Type B pancreatic cell (in vitro differentiated cells): ENCODE results near the gene GRK5. TPM values are rescaled to one million over a fixed set of nuclear protein-coding genes. Genes with fewer than 3 reads are reported as not detected.

Experiments
- DNase-seq: peaks from one replicate; pipeline ENCODE4 v3.0.0; 2021; ENCODE audit warnings: mixed read lengths; ENCODE audit not compliant: unreplicated experiment; ENCODE audit errors: extremely low spot score
- H3K27ac Mint-ChIP-seq: 2 replicates; pipeline ENCODE4 v1.8.0; 2021; ENCODE audit warnings: mild to moderate bottlenecking, mixed read lengths
- H3K27me3 Mint-ChIP-seq: 2 replicates; pipeline ENCODE4 v1.8.0; 2021; ENCODE audit warnings: mixed read lengths
- H3K36me3 Mint-ChIP-seq: 2 replicates; pipeline ENCODE4 v1.8.0; 2021; ENCODE audit warnings: mixed read lengths
- H3K4me1 Mint-ChIP-seq: one replicate; pipeline ENCODE4 v1.8.0; 2021; ENCODE audit warnings: mixed read lengths; ENCODE audit not compliant: unreplicated experiment
- H3K4me3 Mint-ChIP-seq: 2 replicates; pipeline ENCODE4 v1.8.0; 2021; ENCODE audit warnings: mild to moderate bottlenecking, mixed read lengths
- H3K9me3 Mint-ChIP-seq: 2 replicates; pipeline ENCODE4 v1.8.0; 2021; ENCODE audit warnings: mixed read lengths
- CTCF ChIP-seq: fragments of 200-600 bp; sonication (generic); conservative IDR thresholded peaks from 2 replicates; pipeline ENCODE4 v1.5.0; 2021; ENCODE audit warnings: antibody characterized with exemption, mild to moderate bottlenecking
- total RNA-seq: library from RNA; stranded (reverse); gene quantifications from 2 replicates; pipeline ENCODE4 v1.2.1, GENCODE V29; 2021; ENCODE audit warnings: low replicate concordance

GRK5 gene
- total RNA-seq, 1 donor from 2014 or later, result 24.8 TPM

GRCh38 chr10:119456435-119456810, 249.1 kb downstream of the GRK5 start:
- Mint-ChIP-seq H3K9me3 (no peaks in the 10 kb centered on the region), H3K4me3 (no peak overlapping the region), H3K27ac (no peak overlapping the region), H3K27me3 (no peaks in the 10 kb centered on the region), H3K36me3 (no peaks in the 10 kb centered on the region), H3K4me1 (no peaks in the 10 kb centered on the region)
- no peak for TF ChIP-seq CTCF
- DNase-seq, result no peak

GRCh38 chr10:119457966-119458766, 250.8 kb downstream of the GRK5 start:
- Mint-ChIP-seq H3K27ac (no peak overlapping the region), H3K4me1 (no peaks in the 10 kb centered on the region), H3K36me3 (peaks cover 3% of the 10 kb centered on the region), H3K4me3 (no peak overlapping the region), H3K9me3 (peaks cover 7% of the 10 kb centered on the region), H3K27me3 (no peaks in the 10 kb centered on the region)
- TF ChIP-seq CTCF, result no peak
- DNase-seq, result no peak

GRCh38 chr10:119459681-119460340, 252.4 kb downstream of the GRK5 start:
- no peak for TF ChIP-seq CTCF
- no peak overlapping the region for H3K27ac Mint-ChIP-seq
- no peak overlapping the region for H3K4me3 Mint-ChIP-seq
- peaks cover 3% of the 10 kb centered on the region for H3K36me3 Mint-ChIP-seq
- no peaks in the 10 kb centered on the region for H3K4me1 Mint-ChIP-seq
- DNase-seq, result no peak
- H3K9me3 Mint-ChIP-seq, result peaks cover 7% of the 10 kb centered on the region
- no peaks in the 10 kb centered on the region for H3K27me3 Mint-ChIP-seq

- Mint-ChIP-seq H3K36me3 (peaks cover 3% of the 10 kb centered on the region), H3K27ac (peak overlapping the region; percentile 82), H3K4me3 (no peak overlapping the region), H3K4me1 (no peaks in the 10 kb centered on the region), H3K27me3 (peaks cover 7% of the 10 kb centered on the region), H3K9me3 (peaks cover 7% of the 10 kb centered on the region)
- no peak for TF ChIP-seq CTCF
- no peak for DNase-seq
Observed at GRCh38 chr10:119460369-119461195, 253.2 kb downstream of the GRK5 start.

- DNase-seq, result no peak
- peak overlapping the region; percentile 31 for H3K4me3 Mint-ChIP-seq
- H3K4me1 Mint-ChIP-seq, result no peaks in the 10 kb centered on the region
- no peak for TF ChIP-seq CTCF
- peaks cover 7% of the 10 kb centered on the region for H3K27me3 Mint-ChIP-seq
- peaks cover 3% of the 10 kb centered on the region for H3K36me3 Mint-ChIP-seq
- peaks cover 7% of the 10 kb centered on the region for H3K9me3 Mint-ChIP-seq
- peak overlapping the region; percentile 95 for H3K27ac Mint-ChIP-seq
Observed at GRCh38 chr10:119461380-119461779, 254.0 kb downstream of the GRK5 start.
